SU-DHL-6 (cell line): ENCODE results near the gene RBX1.

Source experiments
- H2AFZ ChIP-seq: fragments of 200-600 bp; sonication (generic); 2 replicates; pipeline ENCODE4 v1.6.1; 2014; ENCODE audit warnings: low read depth, mild to moderate bottlenecking, moderate library complexity, mixed read lengths, antibody characterized with exemption, low read length; ENCODE audit not compliant: severe bottlenecking
- H3F3A ChIP-seq: fragments of 200-600 bp; shearing (Covaris generic); 2 replicates; pipeline ENCODE4 v1.6.0; 2016; ENCODE audit warnings: antibody characterized with exemption, mild to moderate bottlenecking; ENCODE audit not compliant: insufficient read depth
- H3K27ac ChIP-seq: fragments of 200-600 bp; sonication (generic); 2 replicates; pipeline ENCODE4 v1.5.1; 2016; ENCODE audit warnings: low read depth, mild to moderate bottlenecking, low read length, moderate library complexity, mixed read lengths
- H3K27me3 ChIP-seq: fragments of 200-600 bp; sonication (generic), shearing (Covaris generic); 2 replicates; pipeline ENCODE4 v1.6.0; 2014; ENCODE audit warnings: mild to moderate bottlenecking, low read length
- H3K36me3 ChIP-seq: fragments of 200-600 bp; sonication (generic); 2 replicates; pipeline ENCODE4 v1.6.1; 2014; ENCODE audit warnings: mild to moderate bottlenecking, low read length, mixed read lengths
- H3K4me2 ChIP-seq: fragments of 300-600, 200-600 bp; shearing (Covaris generic), sonication (generic); 2 replicates; pipeline ENCODE4 v1.6.0; 2014; ENCODE audit warnings: low read length, low read depth, mild to moderate bottlenecking; ENCODE audit not compliant: poor library complexity, severe bottlenecking
- H3K4me3 ChIP-seq: fragments of 200-600 bp; sonication (generic); 2 replicates; pipeline ENCODE4 v1.5.1; 2014; ENCODE audit warnings: antibody characterized with exemption, low read length, mild to moderate bottlenecking, mixed read lengths; ENCODE audit not compliant: insufficient read depth, poor library complexity, severe bottlenecking
- H3K79me2 ChIP-seq: fragments of 200-600 bp; sonication (generic); 2 replicates; pipeline ENCODE4 v1.6.1; 2014; ENCODE audit warnings: mild to moderate bottlenecking, low read length, moderate library complexity; ENCODE audit not compliant: insufficient read depth
- H3K9ac ChIP-seq: fragments of 200-600 bp; sonication (generic); 2 replicates; pipeline ENCODE4 v1.7.0; 2014; ENCODE audit warnings: mild to moderate bottlenecking, low read length
- H3K9me2 ChIP-seq: fragments of 200-600 bp; sonication (generic); replicated peaks from 2 replicates; pipeline ENCODE4 v1.6.1; 2014; ENCODE audit warnings: low read length; ENCODE audit not compliant: insufficient read depth
- H3K9me3 ChIP-seq: fragments of 200-600 bp; sonication (generic); 2 replicates; pipeline ENCODE4 v1.6.1; 2014; ENCODE audit warnings: low read length, mixed read lengths; ENCODE audit not compliant: insufficient read depth
- H4K20me1 ChIP-seq: fragments of 200-600 bp; sonication (generic); 2 replicates; pipeline ENCODE4 v1.6.1; 2014; ENCODE audit warnings: low read depth, mild to moderate bottlenecking, antibody characterized with exemption, low read length, moderate library complexity, mixed read lengths
- CTCF ChIP-seq: fragments of 200-600 bp; sonication (generic); IDR thresholded peaks from one replicate; pipeline ENCODE4 v1.5.1; 2017; ENCODE audit warnings: antibody characterized with exemption, mild to moderate bottlenecking, low read length, moderate library complexity; ENCODE audit not compliant: insufficient read depth, poor library complexity, severe bottlenecking
- EZH2phosphoT487 ChIP-seq: fragments of 200-600 bp; sonication (generic), shearing (Covaris generic); conservative IDR thresholded peaks from 2 replicates; pipeline ENCODE4 v1.6.1; 2018; ENCODE audit warnings: mild to moderate bottlenecking, antibody characterized with exemption, low read length, moderate library complexity, mixed read lengths

Gene RBX1

GRCh38 chr22:40951795-40952605, 822 bp downstream of the RBX1 start:
- Histone ChIP-seq H3K4me3 (peak overlapping the region; percentile 90), H3K36me3 (peaks cover 14% of the 10 kb centered on the region; the same call in 1 of the 2 replicates), H3K9me2 (no peaks in the 10 kb centered on the region), H3K79me2 (peaks cover 49% of the 10 kb centered on the region), H3K9me3 (no peaks in the 10 kb centered on the region), H3K27me3 (no peaks in the 10 kb centered on the region), H3F3A (peaks cover 4% of the 10 kb centered on the region; the same call in 1 of the 2 replicates), H3K9ac (peak overlapping the region; percentile 82), H3K4me2 (peak overlapping the region; percentile 92), H4K20me1 (no peaks in the 10 kb centered on the region), H2AFZ (no peak overlapping the region), H3K27ac (peak overlapping the region; percentile 61)
- TF ChIP-seq CTCF (no peak), EZH2phosphoT487 (no peak)

GRCh38 chr22:40953471-40953870, 2.3 kb downstream of the RBX1 start:
- H3K4me2 ChIP-seq: peak overlapping the region; percentile 92
- H4K20me1 ChIP-seq: no peaks in the 10 kb centered on the region
- H3K4me3 ChIP-seq: no peak overlapping the region
- H3K9me2 ChIP-seq: no peaks in the 10 kb centered on the region
- H3K27ac ChIP-seq: no peak overlapping the region
- no peak for TF ChIP-seq EZH2phosphoT487
- no peak for TF ChIP-seq CTCF
- H3K27me3 ChIP-seq: no peaks in the 10 kb centered on the region
- peak overlapping the region; percentile 5; the same call in 1 of the 2 replicates for H3K9ac ChIP-seq
- peaks cover 14% of the 10 kb centered on the region; the same call in 1 of the 2 replicates for H3K36me3 ChIP-seq
- peaks cover 4% of the 10 kb centered on the region; the same call in 1 of the 2 replicates for H3F3A ChIP-seq
- H3K79me2 ChIP-seq: peaks cover 63% of the 10 kb centered on the region
- H2AFZ ChIP-seq: no peak overlapping the region
- H3K9me3 ChIP-seq: no peaks in the 10 kb centered on the region

- Histone ChIP-seq H3K36me3 (peaks cover 14% of the 10 kb centered on the region; the same call in 1 of the 2 replicates), H3K27ac (no peak overlapping the region), H2AFZ (no peak overlapping the region), H3K79me2 (peaks cover 69% of the 10 kb centered on the region), H3K9me2 (no peaks in the 10 kb centered on the region), H3K4me3 (no peak overlapping the region), H3K9me3 (no peaks in the 10 kb centered on the region), H3K4me2 (no peak overlapping the region), H3K27me3 (no peaks in the 10 kb centered on the region), H3F3A (peaks cover 4% of the 10 kb centered on the region; the same call in 1 of the 2 replicates), H3K9ac (no peak overlapping the region), H4K20me1 (no peaks in the 10 kb centered on the region)
- TF ChIP-seq CTCF (no peak), EZH2phosphoT487 (no peak)
Observed at GRCh38 chr22:40954113-40954512, 2.9 kb downstream of the RBX1 start.
